GM06990 (cell line): ENCODE data around the gene AZIN2.

ENCODE experiments used
- DNase-seq: peaks from one replicate; pipeline ENCODE4 v3.0.0-alpha.2; 2011; ENCODE audit not compliant: insufficient read length; ENCODE audit errors: extremely low read depth
- H3K27me3 ChIP-seq: replicated peaks from 2 replicates; pipeline ENCODE4 v1.6.0; 2011; ENCODE audit warnings: low read length; ENCODE audit not compliant: control insufficient read depth, insufficient read depth
- H3K36me3 ChIP-seq: 2 replicates; pipeline ENCODE4 v1.5.1; 2011; ENCODE audit warnings: low read length; ENCODE audit not compliant: control insufficient read depth, insufficient read depth
- H3K4me3 ChIP-seq: replicated peaks from 2 replicates; pipeline ENCODE4 v1.5.1; 2011; ENCODE audit warnings: low read depth, mild to moderate bottlenecking, control low read depth, low read length
- CTCF ChIP-seq: IDR thresholded peaks from 2 replicates; pipeline ENCODE4 v1.5.1; 2011; ENCODE audit warnings: low read length, control low read depth, mild to moderate bottlenecking, inconsistent platforms; ENCODE audit not compliant: insufficient read depth, poor library complexity, severe bottlenecking

AZIN2 gene

DNA sequence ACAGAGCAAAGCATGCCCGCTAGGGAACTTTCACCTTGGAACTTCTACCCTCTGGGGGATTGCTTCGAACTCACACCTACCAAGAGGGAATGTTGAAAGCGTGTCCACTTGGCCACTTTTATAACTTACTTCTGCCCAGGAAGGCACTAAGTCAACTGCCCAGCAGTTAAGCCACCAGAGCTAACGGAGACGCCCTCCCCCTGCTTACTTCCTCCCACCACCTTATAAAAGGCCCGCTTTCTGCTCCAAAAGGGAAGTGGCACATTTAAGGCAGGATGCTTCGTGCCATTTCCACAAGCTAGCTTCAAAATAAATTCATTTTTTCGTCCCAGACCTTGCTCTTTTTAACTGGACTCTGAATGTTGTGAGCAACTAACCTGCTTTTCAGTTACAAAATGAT, 41.1 kb upstream of the AZIN2 start:
- no peak for DNase-seq
- TF ChIP-seq CTCF: no peak
- H3K27me3 ChIP-seq: no peaks in the 10 kb centered on the region
- no peak overlapping the region for H3K4me3 ChIP-seq
- no peaks in the 10 kb centered on the region for H3K36me3 ChIP-seq

GRCh38 chr1:33041026-33041425, 39.9 kb upstream of the AZIN2 start:
- TF ChIP-seq CTCF: no peak
- Histone ChIP-seq H3K4me3 (no peak overlapping the region), H3K36me3 (no peaks in the 10 kb centered on the region), H3K27me3 (no peaks in the 10 kb centered on the region)
- no peak for DNase-seq

DNA sequence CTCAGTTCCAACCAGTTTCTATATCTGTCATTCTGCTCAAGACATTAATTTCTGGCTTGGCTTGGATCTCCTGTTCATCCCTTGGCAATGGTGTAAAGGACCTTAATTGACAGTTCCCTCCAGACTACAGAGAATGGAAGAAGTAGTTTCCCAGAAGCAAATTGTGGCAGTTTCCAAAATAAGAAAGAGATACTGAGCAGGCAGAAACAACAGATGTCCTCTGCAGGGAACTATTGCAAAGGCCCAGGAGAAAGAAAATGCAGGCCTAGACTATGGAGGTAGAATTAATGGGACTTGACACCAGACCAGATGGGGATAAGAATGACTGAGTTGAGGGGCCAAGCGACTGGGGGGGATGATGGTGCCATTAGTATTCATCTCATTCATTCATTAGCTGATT, 38.1 kb upstream of the AZIN2 start:
- Histone ChIP-seq H3K4me3 (no peak overlapping the region), H3K36me3 (no peaks in the 10 kb centered on the region), H3K27me3 (no peaks in the 10 kb centered on the region)
- no peak for DNase-seq
- TF ChIP-seq CTCF: no peak

DNA sequence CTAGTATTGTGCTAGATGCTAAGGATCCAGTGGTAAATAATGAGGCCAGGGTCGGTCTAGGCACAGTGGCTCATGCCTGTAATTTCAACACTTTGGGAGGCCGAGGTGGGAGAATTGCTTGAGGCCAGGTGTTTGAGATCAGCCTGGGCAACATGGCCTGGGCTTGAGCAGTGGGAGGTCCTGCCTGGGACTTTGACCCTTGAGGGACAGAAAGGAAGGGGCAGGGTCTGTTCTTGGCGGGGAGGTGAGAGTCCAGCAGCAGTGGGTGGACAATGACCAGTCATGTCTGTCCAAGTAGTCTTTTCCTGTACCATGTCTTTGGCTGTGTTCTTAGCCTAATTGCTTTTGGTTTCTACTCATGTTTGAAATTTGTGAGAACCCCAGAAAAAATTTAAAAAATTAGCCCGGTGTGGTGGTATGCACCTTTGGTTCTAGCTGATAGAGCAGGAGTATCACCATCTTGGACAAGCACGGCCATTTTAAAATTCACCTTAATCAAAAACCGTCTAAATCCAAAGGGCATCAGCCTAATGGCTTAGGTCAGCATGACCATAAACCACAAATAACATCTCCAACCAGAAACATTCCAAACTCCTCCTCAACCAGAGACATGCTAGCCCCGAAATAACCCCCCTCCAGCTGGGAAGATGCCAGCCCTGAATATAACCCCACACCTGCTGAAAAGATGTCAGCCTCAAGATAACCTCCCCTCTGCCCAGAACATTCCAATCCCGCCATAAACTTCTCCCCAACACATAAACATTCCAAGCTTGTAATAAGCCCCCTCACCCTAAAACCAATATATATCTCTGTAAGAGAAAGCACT, 37.5 kb upstream of the AZIN2 start:
- no peak for TF ChIP-seq CTCF
- no peak for DNase-seq
- H3K36me3 ChIP-seq: no peaks in the 10 kb centered on the region
- H3K27me3 ChIP-seq: no peaks in the 10 kb centered on the region
- H3K4me3 ChIP-seq: no peak overlapping the region

DNA sequence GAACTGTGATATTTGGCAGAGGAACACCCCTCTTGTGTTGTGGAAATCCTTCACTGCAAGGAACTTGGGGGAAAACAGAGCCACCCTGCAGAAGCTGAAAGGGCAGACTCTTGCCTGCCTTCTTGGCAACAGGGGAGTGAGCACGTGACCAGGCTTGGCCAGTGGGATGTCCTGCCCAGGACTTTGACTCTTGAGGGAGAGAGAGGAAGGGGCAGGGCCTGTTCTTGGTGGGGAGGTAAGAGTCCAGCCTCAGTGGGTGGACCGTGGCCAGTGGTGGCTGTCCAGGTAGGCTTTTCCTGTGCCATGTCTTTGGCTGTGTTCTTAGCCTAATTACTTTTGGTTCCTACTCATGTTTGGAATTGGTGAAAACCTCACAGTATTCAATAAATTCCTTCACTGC, 35.7 kb upstream of the AZIN2 start:
- no peaks in the 10 kb centered on the region for H3K27me3 ChIP-seq
- H3K4me3 ChIP-seq: no peak overlapping the region
- no peak for DNase-seq
- TF ChIP-seq CTCF: no peak
- no peaks in the 10 kb centered on the region for H3K36me3 ChIP-seq
